AG08396 (cell line): ENCODE measurements around the gene SOX2.

Source experiments
- DNase-seq: peaks from one replicate; pipeline ENCODE4 v3.0.0; 2012; ENCODE audit warnings: low spot score, mixed read lengths

SOX2 gene

DNA sequence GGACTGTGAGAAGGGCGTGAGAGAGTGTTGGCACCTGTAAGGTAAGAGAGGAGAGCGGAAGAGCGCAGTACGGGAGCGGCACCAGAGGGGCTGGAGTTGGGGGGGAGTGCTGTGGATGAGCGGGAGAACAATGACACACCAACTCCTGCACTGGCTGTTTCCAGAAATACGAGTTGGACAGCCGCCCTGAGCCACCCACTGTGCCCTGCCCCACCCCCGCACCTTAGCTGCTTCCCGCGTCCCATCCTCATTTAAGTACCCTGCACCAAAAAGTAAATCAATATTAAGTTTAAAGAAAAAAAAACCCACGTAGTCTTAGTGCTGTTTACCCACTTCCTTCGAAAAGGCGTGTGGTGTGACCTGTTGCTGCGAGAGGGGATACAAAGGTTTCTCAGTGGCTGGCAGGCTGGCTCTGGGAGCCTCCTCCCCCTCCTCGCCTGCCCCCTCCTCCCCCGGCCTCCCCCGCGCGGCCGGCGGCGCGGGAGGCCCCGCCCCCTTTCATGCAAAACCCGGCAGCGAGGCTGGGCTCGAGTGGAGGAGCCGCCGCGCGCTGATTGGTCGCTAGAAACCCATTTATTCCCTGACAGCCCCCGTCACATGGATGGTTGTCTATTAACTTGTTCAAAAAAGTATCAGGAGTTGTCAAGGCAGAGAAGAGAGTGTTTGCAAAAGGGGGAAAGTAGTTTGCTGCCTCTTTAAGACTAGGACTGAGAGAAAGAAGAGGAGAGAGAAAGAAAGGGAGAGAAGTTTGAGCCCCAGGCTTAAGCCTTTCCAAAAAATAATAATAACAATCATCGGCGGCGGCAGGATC, at the start of gene SOX2:
Gene SOX2, plus strand, starts transcription at position 601 of the 811 bp plus-strand sequence. CDS start 436 bp downstream, outside the sequence.
- DNase-seq: peak; percentile 81

DNA sequence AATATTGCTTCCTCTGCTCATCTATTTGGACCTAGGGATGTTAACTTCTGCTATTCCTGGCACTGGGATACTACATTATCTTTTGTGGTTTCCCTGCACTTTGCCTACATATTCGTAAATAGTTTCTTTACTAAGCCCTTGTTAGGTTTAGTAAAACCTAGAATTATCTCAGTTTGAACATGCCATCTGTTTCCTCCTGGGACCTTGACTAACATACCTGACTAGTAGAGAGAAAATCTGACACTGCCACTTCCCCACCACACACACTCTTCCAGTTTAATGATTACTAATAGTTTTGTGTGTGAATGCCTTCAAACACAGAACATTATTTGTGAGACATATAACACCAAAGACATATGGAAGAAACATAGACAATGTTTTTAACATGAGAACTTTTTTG, 28.2 kb upstream of the SOX2 start:
- DNase-seq: no peak

DNA sequence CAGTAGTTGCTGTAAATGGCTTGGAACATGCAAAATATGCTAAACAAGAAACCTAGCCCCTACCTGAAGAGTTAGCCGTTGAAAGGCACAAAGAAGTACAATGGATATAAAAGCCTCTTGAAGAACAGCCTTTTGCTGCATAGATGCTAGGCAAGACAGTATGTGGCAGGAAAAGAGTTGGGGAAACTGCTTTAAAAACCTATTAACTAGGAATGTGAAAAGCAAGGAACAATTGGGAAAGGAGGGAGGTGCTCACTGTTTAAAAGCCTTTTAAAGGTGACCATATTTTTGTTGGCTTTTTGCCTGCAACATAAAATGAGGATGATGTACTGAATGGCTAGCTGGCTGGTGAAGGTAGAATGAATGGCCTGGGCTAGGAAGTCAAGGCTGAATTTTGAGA, 24.5 kb upstream of the SOX2 start:
- DNase-seq: no peak

DNA sequence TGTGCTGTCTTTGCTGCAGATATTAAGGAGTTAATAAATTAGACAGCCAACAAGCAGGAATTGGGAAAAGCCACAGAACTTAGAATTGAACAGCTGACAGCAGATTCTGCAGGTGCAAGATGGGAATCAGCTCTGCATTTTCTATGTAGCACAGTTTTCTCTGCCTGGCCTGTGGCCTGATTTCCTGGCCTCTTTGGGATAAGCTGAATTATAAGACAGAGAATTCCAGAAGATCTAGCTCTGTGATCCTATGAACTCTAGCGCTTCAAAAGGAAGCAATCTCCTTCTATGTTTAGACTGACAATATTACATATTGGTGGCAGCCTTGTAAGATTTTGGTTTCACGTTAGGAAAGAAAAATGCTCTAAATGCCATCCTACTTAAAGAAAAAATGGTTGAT, 24.0 kb upstream of the SOX2 start:
- no peak for DNase-seq

DNA sequence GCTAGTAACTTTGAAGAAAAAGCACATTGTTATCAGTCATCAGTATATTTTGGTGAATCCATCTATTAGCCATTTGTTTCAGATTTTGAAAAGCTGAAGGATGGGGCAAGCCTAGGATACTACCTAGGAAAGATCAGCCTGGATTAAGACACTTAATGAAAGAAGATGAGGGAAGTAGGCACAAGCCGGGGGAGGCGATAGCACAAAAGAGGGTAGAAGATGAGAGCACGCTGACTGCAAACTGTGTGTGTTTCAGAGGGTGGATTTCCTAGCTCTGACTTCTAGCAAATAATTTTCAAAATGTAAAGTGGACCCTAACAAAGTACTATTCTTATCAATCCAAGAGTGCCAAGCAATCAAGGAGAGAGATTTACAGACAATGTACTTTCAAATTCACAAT, 22.2 kb upstream of the SOX2 start:
- DNase-seq: no peak

DNA sequence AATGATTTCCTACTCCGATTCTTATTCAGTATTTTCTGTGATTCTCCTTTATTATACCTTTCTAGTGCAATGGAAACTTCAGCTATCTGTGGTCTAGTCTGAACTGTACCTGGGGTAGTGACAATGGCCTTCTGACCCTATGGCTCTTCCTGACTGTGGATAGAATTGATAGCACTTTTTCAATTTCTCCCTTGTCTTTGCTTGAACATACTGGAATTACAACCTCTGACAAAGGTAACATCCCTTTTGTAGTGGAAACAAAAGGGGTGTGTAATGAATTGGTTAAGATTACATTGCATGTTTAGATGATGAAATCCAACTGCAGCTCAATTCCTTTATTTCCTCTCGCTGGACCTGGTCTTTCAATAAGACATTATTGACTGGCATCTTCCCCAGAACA, 21.0 kb upstream of the SOX2 start:
- no peak for DNase-seq

DNA sequence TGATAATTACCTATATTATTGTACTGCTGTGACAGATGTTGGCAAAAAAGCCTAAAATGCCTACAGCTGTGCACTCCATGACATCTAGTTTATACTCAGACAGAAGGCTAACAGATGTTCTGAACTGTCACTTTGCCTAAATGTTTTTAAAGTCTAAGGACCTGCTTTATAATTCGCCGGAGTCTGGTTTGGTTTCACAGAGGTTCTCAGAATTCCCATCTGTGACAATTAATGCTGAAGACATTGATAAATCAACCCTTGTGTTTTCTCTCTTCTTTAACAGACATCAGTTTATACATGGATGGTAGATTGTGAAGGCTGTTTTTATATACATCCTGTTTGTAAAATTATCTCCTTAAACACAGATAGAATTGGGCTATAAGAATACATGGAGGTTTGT, 19.8 kb upstream of the SOX2 start:
- DNase-seq: no peak

DNA sequence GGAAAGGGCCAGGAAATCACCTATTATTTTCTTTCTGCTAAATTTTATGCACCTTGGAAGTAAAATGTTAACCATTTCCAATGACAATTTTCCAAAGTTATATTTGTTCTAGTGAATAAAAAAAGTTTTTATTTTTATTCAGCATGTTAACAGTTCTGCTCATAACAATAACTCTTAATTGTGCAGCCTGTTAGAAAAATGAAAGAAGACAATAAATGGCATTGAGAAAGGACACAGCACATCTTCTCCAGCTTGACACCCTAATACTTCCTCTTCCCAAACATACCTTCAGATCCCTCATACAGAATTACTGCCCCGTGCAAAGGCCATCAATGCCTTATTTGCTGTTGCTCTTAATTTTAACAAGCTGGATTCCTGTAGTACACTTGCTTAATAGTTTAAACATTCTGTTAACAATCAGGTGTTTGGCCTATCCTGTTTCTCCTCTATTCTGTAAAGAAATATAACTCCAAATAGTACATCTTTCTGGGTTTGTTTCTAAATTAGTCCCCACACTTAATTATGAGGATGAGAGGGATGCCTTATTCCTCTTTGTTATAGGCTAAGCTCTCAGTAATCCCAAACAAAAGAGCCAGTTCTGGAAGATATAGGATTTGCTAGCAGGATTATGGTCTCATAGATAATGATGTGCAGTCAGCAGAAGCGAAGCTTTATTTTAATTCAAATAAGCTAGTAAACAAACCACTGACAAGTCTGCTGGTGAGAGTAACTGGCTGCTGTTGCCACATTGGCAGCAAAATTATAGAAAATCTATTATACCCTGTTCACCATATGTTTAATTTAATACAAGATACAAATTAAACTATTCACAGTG, 19.2 kb upstream of the SOX2 start:
- DNase-seq: no peak

DNA sequence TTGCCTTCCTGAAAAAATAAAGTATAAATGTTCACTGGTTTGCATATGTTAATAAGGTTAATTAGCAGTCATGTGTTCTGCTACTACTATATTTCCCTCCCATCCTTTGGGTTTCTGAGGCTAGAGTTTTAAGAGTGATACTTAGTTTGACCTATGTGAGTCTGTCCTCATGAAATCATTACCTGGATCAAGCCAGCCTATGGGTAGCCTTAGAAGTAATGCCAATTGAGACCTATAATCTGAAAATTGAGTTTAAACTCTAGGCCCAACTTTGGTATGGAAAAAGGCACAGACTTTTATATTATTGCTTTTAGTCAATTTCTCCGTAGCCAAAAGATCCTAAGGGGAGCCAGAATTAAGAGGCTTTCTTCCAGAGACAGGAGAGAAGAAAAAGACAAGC, 18.4 kb upstream of the SOX2 start:
- DNase-seq: no peak

DNA sequence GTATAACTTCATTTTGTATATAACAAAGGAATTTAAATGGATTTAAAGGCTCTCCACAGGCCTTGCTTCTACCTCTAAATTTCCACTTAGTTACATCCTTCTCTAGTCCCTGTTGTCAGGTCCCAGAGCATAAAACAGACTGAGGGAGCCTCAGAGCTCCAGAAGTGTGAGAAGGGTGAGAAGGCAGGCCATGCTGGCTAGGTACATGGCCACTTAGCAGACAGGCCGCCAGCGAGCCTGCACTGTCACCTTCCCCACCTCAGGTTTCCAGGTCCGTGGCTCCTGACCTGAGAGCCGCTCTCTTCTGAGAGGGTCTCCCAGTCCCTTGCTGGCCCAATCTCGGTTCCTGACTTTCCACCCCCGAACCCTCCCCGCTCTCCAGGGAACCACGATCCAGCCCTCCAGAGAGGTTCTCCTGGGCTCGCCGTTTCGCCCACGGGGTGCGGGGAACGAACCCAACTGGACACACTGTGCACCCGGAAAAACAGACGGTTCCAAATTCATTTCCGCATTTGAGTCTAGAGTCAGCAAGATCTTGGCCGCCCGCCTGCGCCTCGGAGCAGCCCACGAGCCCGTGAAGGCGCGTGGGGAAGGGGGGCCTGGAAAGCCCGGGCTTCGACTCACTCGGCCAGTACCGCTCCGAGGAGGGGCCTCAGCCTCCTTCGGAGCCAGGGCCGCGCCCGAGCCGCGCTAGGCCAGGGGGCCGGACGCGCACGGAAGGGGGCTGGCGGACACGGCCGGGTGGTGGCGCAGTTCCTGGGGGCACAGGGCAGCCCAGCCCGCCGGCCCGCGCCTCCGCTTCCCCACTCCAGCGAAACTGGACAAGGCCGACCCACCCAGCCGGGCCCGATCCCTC, 16.7 kb upstream of the SOX2 start:
- DNase-seq: no peak

DNA sequence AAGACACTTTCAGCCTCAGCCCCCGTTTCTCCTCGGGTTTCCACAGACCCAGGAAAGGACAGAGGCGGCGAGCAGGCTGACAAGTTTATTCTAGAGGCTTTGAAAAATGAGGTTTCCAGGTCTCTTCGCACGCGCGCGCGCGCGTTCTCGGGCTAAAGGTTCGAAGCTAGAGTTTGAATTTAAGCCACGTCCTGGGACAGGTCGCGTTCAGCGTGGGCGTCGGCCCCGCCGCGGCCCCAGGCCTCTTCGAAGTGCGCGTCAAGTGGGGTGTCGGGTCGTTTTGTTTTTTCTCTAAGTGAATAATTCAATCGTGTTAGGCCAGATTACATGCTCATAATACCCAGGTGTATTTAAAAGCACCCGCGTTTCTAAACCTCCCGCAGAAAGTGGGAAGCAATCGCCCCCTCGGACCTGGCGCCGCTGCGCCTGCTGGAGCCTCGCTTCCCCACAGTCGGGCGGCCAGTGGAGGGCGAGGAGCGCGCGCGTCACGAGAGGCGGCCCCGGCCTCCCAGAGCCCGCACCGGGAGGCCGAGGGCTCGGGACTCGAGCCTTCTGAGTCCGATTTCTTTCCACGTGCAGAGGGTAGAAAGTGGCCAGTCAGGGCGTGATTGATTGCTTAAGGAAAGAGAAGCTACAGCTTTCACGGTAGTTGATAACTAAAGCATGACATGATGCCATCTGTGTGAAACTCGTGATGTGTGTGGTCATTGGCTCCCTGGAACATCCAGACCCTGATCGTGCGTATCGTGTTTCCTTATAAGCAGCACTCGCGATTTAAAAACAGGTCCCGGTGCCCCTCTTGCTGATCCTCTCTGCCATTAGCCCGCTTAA, 15.8 kb upstream of the SOX2 start:
- DNase-seq: no peak

DNA sequence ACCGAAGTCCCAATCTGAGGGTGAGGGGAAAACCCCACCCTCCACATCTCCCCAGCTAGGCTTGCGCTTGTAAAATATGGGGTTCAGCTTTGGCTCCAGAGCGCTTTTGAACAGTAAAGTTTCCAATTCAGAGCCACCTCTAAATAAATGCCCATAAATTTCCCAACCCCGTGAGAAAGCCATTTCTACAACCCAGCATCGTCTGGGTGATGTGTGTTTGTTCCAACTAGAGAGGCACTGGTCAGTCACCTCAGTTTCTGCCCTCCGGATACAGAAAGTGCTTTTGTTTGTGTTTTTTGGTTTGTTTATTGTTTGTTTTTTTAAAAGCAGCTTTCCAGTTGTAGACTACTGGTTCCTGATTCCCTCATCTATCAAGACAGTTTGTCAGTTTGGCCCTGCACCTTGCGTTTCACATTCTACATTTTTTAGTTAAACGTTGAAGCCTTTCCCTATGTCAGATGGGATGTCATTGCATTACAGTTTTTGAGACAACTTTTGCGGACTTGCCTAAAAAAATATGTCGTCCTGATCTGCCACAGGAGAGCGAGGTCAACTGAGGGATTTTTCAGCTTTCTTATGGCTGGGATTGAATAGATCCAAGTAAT, 15.0 kb upstream of the SOX2 start:
- no peak for DNase-seq

DNA sequence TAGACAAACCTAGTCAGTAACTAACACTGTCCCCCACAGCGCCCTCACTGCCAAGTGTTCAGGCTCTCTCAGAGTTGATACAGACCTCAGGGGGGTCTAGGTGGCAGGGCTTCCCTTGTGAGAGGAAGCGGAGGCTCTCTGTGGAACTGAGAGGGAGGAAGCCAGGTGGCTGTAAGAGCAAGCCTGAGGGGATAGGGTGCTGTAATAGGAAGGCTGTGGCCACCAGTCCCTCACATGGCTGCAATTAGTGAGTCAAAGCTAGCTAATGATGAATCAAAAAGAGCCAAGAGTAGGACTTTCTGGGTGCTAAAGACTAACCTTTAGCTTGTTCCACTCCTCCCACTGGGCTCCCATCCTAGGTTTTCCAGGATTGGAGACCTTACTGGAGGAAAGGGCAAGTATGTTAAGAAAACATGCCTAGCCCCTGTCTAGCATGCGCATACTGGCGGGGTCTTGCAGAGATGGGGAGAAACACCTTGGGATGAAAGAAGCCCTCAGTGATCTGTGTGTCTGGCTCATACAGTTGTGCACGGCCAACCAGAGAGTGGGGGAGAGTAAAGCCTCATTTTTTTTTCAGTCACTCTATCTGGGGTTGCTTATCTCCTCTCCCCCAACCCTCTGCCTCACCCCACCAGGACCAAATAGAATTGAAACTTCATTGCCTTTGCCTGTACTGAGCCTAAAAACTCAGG, 13.3 kb upstream of the SOX2 start:
- DNase-seq: no peak

DNA sequence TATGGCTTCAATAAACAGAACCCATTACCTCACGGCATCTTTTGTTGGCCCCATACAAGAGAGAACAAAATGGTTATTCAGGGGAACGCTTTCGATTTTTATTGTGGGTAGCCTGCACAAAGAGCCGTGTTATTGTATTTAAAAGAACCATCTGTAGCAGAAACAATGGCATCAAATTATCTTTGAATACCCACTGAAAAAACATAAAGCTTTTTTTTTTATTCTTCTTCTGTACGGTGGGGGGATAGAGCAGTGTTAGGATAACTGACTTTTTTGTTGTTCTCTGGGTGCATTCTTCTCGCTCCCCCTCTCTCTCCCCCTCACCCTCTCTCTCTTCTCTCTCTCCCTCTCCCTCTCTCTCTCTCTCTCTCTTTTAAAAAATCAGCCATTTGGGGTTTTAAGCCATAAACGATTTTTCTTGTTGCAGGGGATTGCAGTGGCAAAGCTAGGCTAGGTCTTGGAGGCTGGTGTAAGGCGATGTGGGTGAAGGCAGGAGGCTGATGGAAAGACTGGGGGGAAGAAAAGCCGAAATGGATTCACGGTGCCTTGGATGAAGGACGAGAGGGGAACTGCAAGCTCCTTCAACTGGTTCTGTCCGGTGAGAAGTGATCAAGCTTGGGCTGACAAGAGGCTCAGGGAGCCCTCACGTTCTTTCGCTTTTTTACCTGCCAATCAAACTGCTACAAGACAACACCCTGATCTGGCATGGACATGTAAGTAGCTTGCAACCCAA, 12.4 kb upstream of the SOX2 start:
- no peak for DNase-seq

DNA sequence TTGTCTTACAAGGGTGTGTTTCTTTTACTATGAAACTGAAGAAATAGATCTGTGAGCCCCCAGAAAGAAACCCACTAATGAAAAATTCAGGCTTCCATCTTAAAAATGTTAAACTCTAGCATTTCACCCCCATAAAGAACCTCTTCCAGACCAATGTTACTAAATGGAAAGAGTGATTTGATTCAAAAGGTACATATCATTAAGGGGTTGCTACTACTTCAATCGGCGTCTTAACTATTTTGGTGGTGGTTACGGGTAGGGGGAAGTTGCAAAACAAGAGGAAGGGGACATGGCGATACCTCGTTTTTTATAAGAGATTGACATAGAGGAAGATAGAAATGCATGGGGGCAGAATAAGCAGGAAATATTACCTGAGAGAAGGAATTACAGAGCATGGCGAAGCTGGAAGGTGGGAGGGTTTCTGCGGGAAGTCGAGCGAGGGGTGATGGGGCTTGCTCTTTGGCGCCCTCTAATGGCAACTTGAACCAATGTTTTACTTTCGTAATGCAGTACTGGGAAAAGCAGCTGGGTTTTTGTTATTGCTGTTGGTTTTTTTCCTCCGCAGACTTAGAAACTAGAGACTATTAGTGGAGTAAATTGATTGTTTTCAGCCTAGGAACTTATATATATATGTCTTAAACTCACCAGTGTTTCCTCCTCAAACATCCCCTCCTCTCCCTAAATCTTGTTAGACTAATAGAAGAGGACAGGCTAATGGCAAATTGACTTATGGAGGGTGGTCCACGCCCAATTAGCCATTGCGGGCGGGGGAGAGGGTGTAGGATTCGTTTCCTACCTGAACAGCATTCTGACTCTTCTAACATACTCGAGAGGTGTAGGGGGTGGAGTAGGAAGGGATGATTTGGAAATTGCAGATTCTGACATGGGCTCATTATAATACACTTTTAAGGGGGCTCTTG, 11.3 kb upstream of the SOX2 start:
- DNase-seq: peak; percentile 83

DNA sequence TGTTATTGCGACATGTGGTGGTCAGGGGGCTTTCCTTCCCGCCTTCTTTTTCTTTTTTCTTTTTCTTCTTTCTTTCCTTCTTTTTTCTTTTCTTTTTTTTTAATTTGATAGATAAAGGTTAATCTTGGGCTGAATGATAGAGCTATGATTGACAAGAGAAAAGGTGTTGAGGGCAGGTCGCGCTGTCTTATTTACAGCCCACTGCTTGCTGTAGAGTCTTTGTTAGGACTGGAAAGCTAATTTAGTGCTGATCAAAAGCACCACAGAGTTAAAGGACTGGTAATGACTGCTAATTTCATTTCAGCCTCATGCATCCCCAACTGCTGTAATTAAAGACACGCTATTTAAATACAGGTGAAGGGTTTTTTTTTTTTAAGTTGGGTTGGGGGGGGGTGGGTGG, 10.6 kb upstream of the SOX2 start:
- no peak for DNase-seq

DNA sequence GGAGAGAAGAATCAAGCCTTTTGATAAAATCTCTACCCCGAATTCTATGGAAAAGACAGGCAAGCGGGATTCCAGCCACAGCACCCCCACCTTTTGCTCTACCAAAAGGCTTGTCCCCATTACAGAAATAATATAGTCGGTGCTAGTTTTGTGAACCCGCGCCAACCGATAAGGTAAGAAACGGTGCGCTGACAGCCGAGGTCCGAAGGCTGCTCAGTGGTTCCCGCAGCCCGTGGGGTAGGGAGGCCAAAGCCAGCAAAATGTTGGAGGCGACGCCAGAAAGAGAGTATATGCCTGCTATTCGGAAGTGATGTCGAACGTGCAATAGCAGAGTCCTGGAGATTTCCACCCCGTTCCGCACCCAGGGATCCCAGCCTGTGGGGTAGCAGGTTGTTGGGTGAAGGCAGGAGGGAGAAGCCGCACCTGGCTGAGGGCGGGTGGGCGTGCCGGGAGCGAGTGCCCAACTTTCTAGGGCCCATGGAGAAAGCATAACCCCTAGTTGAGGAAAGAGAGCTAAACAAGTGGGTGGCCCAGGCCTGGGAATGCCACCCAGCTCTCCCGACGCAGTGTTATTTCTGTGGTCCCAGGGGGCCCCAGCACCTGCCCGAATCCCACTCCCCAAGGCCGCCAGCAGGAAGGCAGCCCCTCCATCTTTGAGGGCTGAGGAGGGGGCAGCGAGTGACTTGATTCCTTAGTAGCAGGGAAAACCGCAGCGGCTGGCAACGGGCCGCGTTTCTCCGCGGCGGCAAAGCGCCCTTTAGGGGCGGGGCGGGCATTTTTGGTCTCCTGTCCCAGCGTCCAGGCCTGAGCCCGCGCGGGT, 7.9 kb upstream of the SOX2 start:
- DNase-seq: no peak
